ENCODE data around the gene HNRNPAB.

HNRNPAB gene

GRCh38 chr5:178232124-178232919 lies 28.0 kb downstream of the HNRNPAB start, which contains the start of gene PHYKPL (continued):
- TF ChIP-seq ZBTB20 (tag by site-specific recombination; IDR thresholded peaks at IDR 0.05), result peak; percentile 62; the same call in 1 of the 2 replicates
- peak; percentile 64; the same call in 1 of the 2 replicates for TF ChIP-seq KLF10 (tag by site-specific recombination; IDR thresholded peaks at IDR 0.05)
- TF ChIP-seq, protein P1, sequence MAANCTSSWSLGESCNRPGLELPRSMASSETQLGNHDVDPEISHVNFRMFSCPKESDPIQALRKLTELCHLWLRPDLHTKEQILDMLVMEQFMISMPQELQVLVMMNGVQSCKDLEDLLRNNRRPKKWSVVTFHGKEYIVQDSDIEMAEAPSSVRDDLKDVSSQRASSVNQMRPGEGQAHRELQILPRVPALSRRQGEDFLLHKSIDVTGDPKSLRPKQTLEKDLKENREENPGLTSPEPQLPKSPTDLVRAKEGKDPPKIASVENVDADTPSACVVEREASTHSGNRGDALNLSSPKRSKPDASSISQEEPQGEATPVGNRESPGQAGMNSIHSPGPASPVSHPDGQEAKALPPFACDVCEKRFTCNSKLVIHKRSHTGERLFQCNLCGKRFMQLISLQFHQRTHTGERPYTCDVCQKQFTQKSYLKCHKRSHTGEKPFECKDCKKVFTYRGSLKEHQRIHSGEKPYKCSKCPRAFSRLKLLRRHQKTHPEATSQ (tag by site-specific recombination; IDR thresholded peaks at IDR 0.05), result 0 out of 2 replicates have a peak, but pooled peaks have one; percentile 21
- TF ChIP-seq ZNF366 (tag by site-specific recombination; conservative IDR thresholded peaks at IDR 0.05), result no peak
- 0 out of 2 replicates have a peak, but pooled peaks have one; percentile 15 for TF ChIP-seq ZEB2 (tag by site-specific recombination; IDR thresholded peaks at IDR 0.05)
- TF ChIP-seq, protein P2, sequence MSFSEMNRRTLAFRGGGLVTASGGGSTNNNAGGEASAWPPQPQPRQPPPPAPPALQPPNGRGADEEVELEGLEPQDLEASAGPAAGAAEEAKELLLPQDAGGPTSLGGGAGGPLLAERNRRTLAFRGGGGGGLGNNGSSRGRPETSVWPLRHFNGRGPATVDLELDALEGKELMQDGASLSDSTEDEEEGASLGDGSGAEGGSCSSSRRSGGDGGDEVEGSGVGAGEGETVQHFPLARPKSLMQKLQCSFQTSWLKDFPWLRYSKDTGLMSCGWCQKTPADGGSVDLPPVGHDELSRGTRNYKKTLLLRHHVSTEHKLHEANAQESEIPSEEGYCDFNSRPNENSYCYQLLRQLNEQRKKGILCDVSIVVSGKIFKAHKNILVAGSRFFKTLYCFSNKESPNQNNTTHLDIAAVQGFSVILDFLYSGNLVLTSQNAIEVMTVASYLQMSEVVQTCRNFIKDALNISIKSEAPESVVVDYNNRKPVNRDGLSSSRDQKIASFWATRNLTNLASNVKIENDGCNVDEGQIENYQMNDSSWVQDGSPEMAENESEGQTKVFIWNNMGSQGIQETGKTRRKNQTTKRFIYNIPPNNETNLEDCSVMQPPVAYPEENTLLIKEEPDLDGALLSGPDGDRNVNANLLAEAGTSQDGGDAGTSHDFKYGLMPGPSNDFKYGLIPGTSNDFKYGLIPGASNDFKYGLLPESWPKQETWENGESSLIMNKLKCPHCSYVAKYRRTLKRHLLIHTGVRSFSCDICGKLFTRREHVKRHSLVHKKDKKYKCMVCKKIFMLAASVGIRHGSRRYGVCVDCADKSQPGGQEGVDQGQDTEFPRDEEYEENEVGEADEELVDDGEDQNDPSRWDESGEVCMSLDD (tag by site-specific recombination; IDR thresholded peaks at IDR 0.05), result no peak

DNA sequence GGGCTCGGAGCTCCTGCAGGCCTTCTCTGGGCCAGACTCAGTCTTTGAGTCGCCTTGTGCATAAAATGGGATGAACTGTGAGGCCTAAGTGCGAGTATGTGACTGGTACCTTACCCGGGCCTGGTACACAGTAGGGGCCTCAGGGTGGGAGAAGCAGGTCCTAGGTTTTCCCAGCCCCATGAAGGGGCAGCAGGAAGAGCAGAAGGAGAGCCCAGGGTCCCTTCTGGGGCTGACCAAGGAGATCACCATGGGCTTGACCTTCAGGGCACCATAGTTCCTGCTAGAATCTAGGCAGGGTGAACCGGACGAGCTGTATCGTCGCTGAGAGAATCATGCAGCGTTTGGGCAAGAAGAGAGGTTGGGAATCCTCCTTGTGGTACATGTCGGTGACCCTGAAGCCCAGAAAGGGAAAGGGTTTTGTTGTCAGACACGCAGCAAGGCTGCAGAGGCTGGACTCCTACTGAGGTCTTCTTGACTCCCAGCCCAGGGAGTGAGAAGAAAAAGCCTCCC lies 28.6 kb downstream of the HNRNPAB start:
- Histone ChIP-seq H3K9me3 (ENCODE audit: control insufficient read depth, insufficient read depth, low read depth, low read length) (no peaks in the 10 kb centered on the region), H3K4me1 (ENCODE audit: control insufficient read depth, insufficient read depth, low read length) (no peaks in the 10 kb centered on the region), H3K4me3 (ENCODE audit: low read depth, low read length) (peak overlapping the region; percentile 76), H3K27ac (ENCODE audit: extremely low read depth, low read depth, low read length) (peak overlapping the region; percentile 92), H3K36me3 (ENCODE audit: control insufficient read depth in 2 of 2, insufficient read depth in 1 of 2, low read length in 2 of 2) (peaks cover 8 to 37% of the 10 kb centered on the region in 2 experiments; a peak in 2 of 3 replicates)
- ChIA-PET POLR2A (interaction anchor here (0.6 to 4.3 kb wide), 5 partner anchors 11 to 827 kb away, joined by 3 to 28 read pairs (median 7); partner anchors contain the start of genes HNRNPAB and ZNF354C), CTCF (no interaction called here)
- TF ChIP-seq SP7 (tag by site-specific recombination; IDR thresholded peaks at IDR 0.05) (0 out of 2 replicates have a peak, but pooled peaks have one; percentile 8), ZNF24 (tag by site-specific recombination; IDR thresholded peaks at IDR 0.05) (0 out of 2 replicates have a peak, but pooled peaks have one; percentile 8), SP3 (tag by site-specific recombination; IDR thresholded peaks at IDR 0.05) (0 out of 2 replicates have a peak, but pooled peaks have one; percentile 7), KLF8 (tag by site-specific recombination; IDR thresholded peaks at IDR 0.05) (0 out of 2 replicates have a peak, but pooled peaks have one; percentile 12), ZNF768 (tag by site-specific recombination; IDR thresholded peaks at IDR 0.05) (peak; percentile 26; the same call in 1 of the 2 replicates), ZNF624 (tag by site-specific recombination; IDR thresholded peaks at IDR 0.05) (no peak), ZNF239 (tag by site-specific recombination; IDR thresholded peaks at IDR 0.05) (peak; percentile 95), WT1 (tag by site-specific recombination; IDR thresholded peaks at IDR 0.05) (0 out of 2 replicates have a peak, but pooled peaks have one; percentile 1), ZEB2 (tag by site-specific recombination; IDR thresholded peaks at IDR 0.05) (peak; percentile 14; the same call in 1 of the 2 replicates), KLF7 (tag by site-specific recombination; IDR thresholded peaks at IDR 0.05; ENCODE audit: borderline replicate concordance) (no peak), ZXDB (tag by site-specific recombination; IDR thresholded peaks at IDR 0.05) (peak; percentile 19), HOXA7 (CRISPR knock-in tag; IDR thresholded peaks at IDR 0.05; ENCODE audit: borderline replicate concordance) (no peak), ZNF335 (tag by site-specific recombination; conservative IDR thresholded peaks at IDR 0.05) (peak; percentile 57), ZSCAN16 (tag by site-specific recombination; IDR thresholded peaks at IDR 0.05) (no peak), ZBTB17 (tag by site-specific recombination; IDR thresholded peaks at IDR 0.05) (peak; percentile 46), ZNF571 (tag by site-specific recombination; IDR thresholded peaks at IDR 0.05) (no peak)
- TF ChIP-seq, protein P3, sequence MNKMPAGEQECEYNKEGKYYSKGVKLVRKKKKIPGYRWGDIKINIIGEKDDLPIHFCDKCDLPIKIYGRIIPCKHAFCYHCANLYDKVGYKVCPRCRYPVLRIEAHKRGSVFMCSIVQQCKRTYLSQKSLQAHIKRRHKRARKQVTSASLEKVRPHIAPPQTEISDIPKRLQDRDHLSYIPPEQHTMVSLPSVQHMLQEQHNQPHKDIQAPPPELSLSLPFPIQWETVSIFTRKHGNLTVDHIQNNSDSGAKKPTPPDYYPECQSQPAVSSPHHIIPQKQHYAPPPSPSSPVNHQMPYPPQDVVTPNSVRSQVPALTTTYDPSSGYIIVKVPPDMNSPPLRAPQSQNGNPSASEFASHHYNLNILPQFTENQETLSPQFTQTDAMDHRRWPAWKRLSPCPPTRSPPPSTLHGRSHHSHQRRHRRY (tag by site-specific recombination; IDR thresholded peaks at IDR 0.05), result no peak

Data from HEK293 (cell line).